Stimulated activated CD4-positive, alpha-beta T cell treated with anti-CD3 and anti-CD28 coated beads, Interleukin-4, amount 100 ng/mL, for 24 hours (primary cell): Measurements from ENCODE around the gene ANXA1.

Experiments used
- DNase-seq: peaks from one replicate; pipeline ENCODE4 v3.0.0-alpha.2; 2020

Gene ANXA1

GRCh38 chr9:73141282-73141681 is 10.4 kb upstream of the ANXA1 start:
- no peak for DNase-seq

- DNase-seq, result no peak
Observed at GRCh38 chr9:73143711-73144328, 7.8 kb upstream of the ANXA1 start.

- no peak for DNase-seq
Observed at GRCh38 chr9:73146111-73146815, 5.4 kb upstream of the ANXA1 start.

- DNase-seq, result no peak
Observed at GRCh38 chr9:73148447-73148937, 3.2 kb upstream of the ANXA1 start.

- DNase-seq, result no peak
Observed at GRCh38 chr9:73149371-73150067, 2.1 kb upstream of the ANXA1 start.

- DNase-seq, result no peak
Observed at GRCh38 chr9:73152543-73152844, 829 bp downstream of the ANXA1 start.

GRCh38 chr9:73152953-73153352 is 1.3 kb downstream of the ANXA1 start:
- DNase-seq, result no peak

GRCh38 chr9:73153793-73154227 is 2.1 kb downstream of the ANXA1 start:
- DNase-seq, result no peak

- DNase-seq, result no peak
Observed at GRCh38 chr9:73154271-73154670, 2.6 kb downstream of the ANXA1 start.

- DNase-seq, result no peak
Observed at GRCh38 chr9:73154722-73155121, 3.1 kb downstream of the ANXA1 start.

GRCh38 chr9:73155377-73155776 is 3.7 kb downstream of the ANXA1 start:
- DNase-seq, result no peak

GRCh38 chr9:73155968-73156864 is 4.6 kb downstream of the ANXA1 start:
- no peak for DNase-seq

GRCh38 chr9:73156865-73157187 is 5.2 kb downstream of the ANXA1 start:
- no peak for DNase-seq

GRCh38 chr9:73157811-73158210 is 6.1 kb downstream of the ANXA1 start:
- no peak for DNase-seq

- DNase-seq, result no peak
Observed at GRCh38 chr9:73158723-73159122, 7.1 kb downstream of the ANXA1 start.

- DNase-seq, result no peak
Observed at GRCh38 chr9:73160868-73161267, 9.2 kb downstream of the ANXA1 start.

- no peak for DNase-seq
Observed at GRCh38 chr9:73162987-73163768, 11.5 kb downstream of the ANXA1 start.

- no peak for DNase-seq
Observed at GRCh38 chr9:73165911-73166310, 14.2 kb downstream of the ANXA1 start.

GRCh38 chr9:73166468-73166867 is 14.8 kb downstream of the ANXA1 start:
- DNase-seq, result no peak

GRCh38 chr9:73167614-73168013 is 15.9 kb downstream of the ANXA1 start:
- DNase-seq, result no peak

- no peak for DNase-seq
Observed at GRCh38 chr9:73168298-73168934, 16.8 kb downstream of the ANXA1 start.
